ENCODE data around the gene CBLC.

DNA sequence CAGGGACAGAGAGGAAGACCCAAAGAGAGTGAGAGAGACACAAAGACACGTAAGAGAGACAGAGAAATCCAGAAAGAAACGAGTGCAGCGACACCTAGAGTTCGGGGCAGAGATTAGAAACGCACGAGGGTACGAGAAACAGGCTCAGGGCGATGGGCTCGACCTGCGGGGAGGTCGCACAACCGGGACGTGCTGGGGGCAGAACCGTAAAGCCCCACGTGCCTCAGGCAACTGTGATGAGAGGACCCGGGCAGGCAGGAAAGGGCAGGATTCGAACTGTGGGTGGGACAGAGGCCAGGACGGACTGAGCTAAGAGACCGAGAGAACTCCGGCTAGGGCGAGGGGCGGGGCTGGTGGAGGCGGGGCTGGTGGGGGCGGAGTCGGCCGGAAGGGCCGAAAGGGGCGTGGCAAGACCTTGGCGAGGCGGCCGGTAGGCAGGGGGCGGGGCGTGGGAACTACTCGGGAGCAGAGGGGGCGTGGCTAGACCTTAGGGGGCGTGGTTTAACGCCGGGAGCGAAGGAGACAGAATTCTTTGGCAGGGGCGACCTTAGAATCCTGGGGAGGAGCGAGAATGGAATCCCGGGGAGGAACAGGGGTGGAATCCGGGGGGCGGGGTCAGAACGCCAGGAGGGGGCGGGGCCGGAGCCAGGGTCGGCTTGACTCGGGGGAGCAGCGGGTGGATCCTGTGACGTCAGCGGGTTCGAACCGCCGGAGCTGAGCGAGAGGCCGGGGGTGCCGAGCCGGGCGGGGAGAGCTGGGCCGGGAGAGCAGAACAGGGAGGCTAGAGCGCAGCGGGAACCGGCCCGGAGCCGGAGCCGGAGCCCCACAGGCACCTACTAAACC lies 68.1 kb downstream of the CBLC start, which contains the start of gene NECTIN2:
- TF ChIP-seq, protein P1, sequence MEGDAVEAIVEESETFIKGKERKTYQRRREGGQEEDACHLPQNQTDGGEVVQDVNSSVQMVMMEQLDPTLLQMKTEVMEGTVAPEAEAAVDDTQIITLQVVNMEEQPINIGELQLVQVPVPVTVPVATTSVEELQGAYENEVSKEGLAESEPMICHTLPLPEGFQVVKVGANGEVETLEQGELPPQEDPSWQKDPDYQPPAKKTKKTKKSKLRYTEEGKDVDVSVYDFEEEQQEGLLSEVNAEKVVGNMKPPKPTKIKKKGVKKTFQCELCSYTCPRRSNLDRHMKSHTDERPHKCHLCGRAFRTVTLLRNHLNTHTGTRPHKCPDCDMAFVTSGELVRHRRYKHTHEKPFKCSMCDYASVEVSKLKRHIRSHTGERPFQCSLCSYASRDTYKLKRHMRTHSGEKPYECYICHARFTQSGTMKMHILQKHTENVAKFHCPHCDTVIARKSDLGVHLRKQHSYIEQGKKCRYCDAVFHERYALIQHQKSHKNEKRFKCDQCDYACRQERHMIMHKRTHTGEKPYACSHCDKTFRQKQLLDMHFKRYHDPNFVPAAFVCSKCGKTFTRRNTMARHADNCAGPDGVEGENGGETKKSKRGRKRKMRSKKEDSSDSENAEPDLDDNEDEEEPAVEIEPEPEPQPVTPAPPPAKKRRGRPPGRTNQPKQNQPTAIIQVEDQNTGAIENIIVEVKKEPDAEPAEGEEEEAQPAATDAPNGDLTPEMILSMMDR (IDR thresholded peaks at IDR 0.05 in 4 of 5, conservative IDR thresholded peaks at IDR 0.05 in 1 of 5), result peak; percentile 43 to 67 (median 59)
- peak; percentile 78 to 87 for TF ChIP-seq POLR2A (IDR thresholded peaks at IDR 0.05)

Data from gastrocnemius medialis (tissue), 4 donors.